Adrenal gland (tissue), 12 donors: ENCODE data around the gene CCDC97. TPM values are rescaled to one million over a fixed set of nuclear protein-coding genes. Genes with fewer than 3 reads are reported as not detected.
A peak's percentile ranks its signal among the peaks of the same experiment; 100 is the strongest.

Experiments used
- DNase-seq, 7 donors: peaks; one replicate each; pipeline ENCODE4 v3.0.0-alpha.2; 2019 to 2020
- H3K27ac ChIP-seq, 5 donors: fragments of 200-600 bp; sonication (generic) in 4 of 5; 1 replicate in 3 of 5; 2 replicates in 2 of 5; pipeline versions ENCODE4 v1.5.1 to v1.8.0; 2016 to 2020; ENCODE audit warnings: mild to moderate bottlenecking in 1 of 5
- H3K27me3 ChIP-seq: fragments of 200-600 bp; 2 replicates; pipeline ENCODE4 v1.8.0; 2021
- H3K36me3 ChIP-seq, 2 donors: fragments of 200-600 bp; replicated peaks in 1 of 2; 1 replicate in 1 of 2; 2 replicates in 1 of 2; pipeline versions ENCODE4 v1.5.1 to v1.8.0; 2018 to 2022
- H3K4me1 ChIP-seq, 2 donors: fragments of 200-600 bp; replicated peaks in 1 of 2; 1 replicate in 1 of 2; 2 replicates in 1 of 2; pipeline versions ENCODE4 v1.5.1 to v1.8.0; 2018 to 2021
- H3K4me3 ChIP-seq, 4 donors: fragments of 200-600 bp; sonication (generic) in 3 of 4; one replicate each; pipeline ENCODE4 v1.5.1; 2016 to 2018
- H3K9me3 ChIP-seq, 3 donors: fragments of 200-600 bp; sonication (generic) in 1 of 3; replicated peaks in 1 of 3; 1 replicate in 2 of 3; 2 replicates in 1 of 3; pipeline versions ENCODE4 v1.5.1 to v1.8.0; 2016 to 2021
- POLR2A ChIP-seq, 2 donors: fragments of 450-650 bp; IDR thresholded peaks; one replicate each; pipeline ENCODE4 v1.6.1; 2017; ENCODE audit warnings: antibody characterized with exemption in 2 of 2, mild to moderate bottlenecking in 2 of 2, moderate library complexity in 1 of 2
- WGBS, 4 donors: extraction: QIAGEN DNeasy Blood & Tissue Kit in 2 of 4; methylation state at CpG; one replicate each; pipeline versions ENCODE4 v1.1.5 to v1.1.7; 2013 to 2017; 5-methylcytosine and 5-hydroxymethylcytosine counted together
- intact Hi-C, 2 donors: fragments of 100-400 bp; cut with DNase I; formaldehyde crosslinking; loops; one replicate each; pipeline versions ENCODE4 v1.14.1 to v1.15.0; 2022 to 2023
- polyA plus RNA-seq, 3 donors: library from polyadenylated mRNA; stranded (reverse); fragments of 200-250 nt in 2 of 3; fragments of 350-450 nt in 1 of 3; fragmentation: Illumina TruSeq in 1 of 3; extraction: RNeasy Lipid Tissue Mini Kit (QIAGEN cat#74804) in 1 of 3; gene quantifications; one replicate each; pipeline ENCODE4 v1.2.3, GENCODE V29; 2013 to 2014
- total RNA-seq, 9 donors: library from RNA; depleted of rRNA in 4 of 9; stranded (reverse); fragments of >200 nt in 4 of 9; fragments of 120-200 nt in 1 of 9; fragmentation: NEBNext Ultra II Directional in 1 of 9; extraction: Animal tissue kit (Norgen Biotek cat#: 25700) in 1 of 9; gene quantifications; one replicate each; pipeline versions ENCODE4 v1.1.0 to v1.2.4, GENCODE V29; 2013 to 2023
- TF ChIP-seq, protein P1 (sequence below), 6 experiments: fragments of 450-650 bp in 4 of 6; fragments of 200-600 bp in 2 of 6; sonication (generic) in 1 of 6; IDR thresholded peaks; 1 replicate in 5 of 6; 2 replicates in 1 of 6; pipeline versions ENCODE4 v1.5.1 to v1.8.0; 2016 to 2021; ENCODE audit warnings: antibody characterized with exemption in 6 of 6, mild to moderate bottlenecking in 2 of 6, moderate library complexity in 1 of 6
- donor health status: healthy with polysubstance abuse.
- donor health status: Bipolar disorder and iron deficiency.
- donor health status: DM: yes; HTN: yes; CAD: no.
- donor health status: DM: no; HTN: no; CAD: no.
- donor health status: DM: no; HTN: no; CAD: no.
- donor health status: DM: yes; HTN: yes; CAD: no.

CCDC97 gene
- total and polyA plus RNA-seq, 12 donors, result 8.2 to 25.6 (median 16.4) TPM

GRCh38 chr19:41353466-41354342, 43.7 kb downstream of the CCDC97 start, which contains the start of gene TGFB1:
Gene TGFB1, minus strand, starts transcription at chr19:41353922. Its CDS starts 878 bp downstream, at chr19:41353044.
- TF ChIP-seq, protein P1, sequence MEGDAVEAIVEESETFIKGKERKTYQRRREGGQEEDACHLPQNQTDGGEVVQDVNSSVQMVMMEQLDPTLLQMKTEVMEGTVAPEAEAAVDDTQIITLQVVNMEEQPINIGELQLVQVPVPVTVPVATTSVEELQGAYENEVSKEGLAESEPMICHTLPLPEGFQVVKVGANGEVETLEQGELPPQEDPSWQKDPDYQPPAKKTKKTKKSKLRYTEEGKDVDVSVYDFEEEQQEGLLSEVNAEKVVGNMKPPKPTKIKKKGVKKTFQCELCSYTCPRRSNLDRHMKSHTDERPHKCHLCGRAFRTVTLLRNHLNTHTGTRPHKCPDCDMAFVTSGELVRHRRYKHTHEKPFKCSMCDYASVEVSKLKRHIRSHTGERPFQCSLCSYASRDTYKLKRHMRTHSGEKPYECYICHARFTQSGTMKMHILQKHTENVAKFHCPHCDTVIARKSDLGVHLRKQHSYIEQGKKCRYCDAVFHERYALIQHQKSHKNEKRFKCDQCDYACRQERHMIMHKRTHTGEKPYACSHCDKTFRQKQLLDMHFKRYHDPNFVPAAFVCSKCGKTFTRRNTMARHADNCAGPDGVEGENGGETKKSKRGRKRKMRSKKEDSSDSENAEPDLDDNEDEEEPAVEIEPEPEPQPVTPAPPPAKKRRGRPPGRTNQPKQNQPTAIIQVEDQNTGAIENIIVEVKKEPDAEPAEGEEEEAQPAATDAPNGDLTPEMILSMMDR (IDR thresholded peaks at IDR 0.05), result peak; percentile 58 to 87 (median 77)
- TF ChIP-seq POLR2A (IDR thresholded peaks at IDR 0.05), result peak; percentile 26 to 45
- peak within 1 kb of the TSS in 4 of 5 donors; percentile 57 to 82 (median 72) for H3K27ac ChIP-seq

GRCh38 chr19:41354343-41354953, 44.5 kb downstream of the CCDC97 start:
- DNase-seq, result peak in 2 of 7 donors; percentile 18 to 47
- 86 to 93% (median 91%) methylated on average over 11 to 23 of the region's 23 CpGs for WGBS, 4 donors
- intact Hi-C loops, result no loop called here
- no peak for TF ChIP-seq POLR2A (IDR thresholded peaks at IDR 0.05)
- TF ChIP-seq, protein P1 (IDR thresholded peaks at IDR 0.05), result peak in 1 of 6 experiments; percentile 18
- no peaks in the 10 kb centered on the region for H3K27me3 ChIP-seq
- peak overlapping the region in 1 of 4 donors; percentile 74 for H3K4me3 ChIP-seq
- no peaks in the 10 kb centered on the region for H3K36me3 ChIP-seq
- H3K4me1 ChIP-seq, result peaks cover 17 to 29% of the 10 kb centered on the region in 2 donors
- no peaks in the 10 kb centered on the region for H3K9me3 ChIP-seq
- peak overlapping the region in 1 of 5 donors; percentile 26 for H3K27ac ChIP-seq

More at GRCh38 chr19:41353466-41354342, 43.7 kb downstream of the CCDC97 start, which contains the start of gene TGFB1:
- H3K4me3 ChIP-seq, result peak within 1 kb of the TSS; percentile 13 to 74 (median 54)
- H3K36me3 ChIP-seq, result no peaks in the 10 kb centered on the region
- DNase-seq, result peak; percentile 82 to 91 (median 89)
- peaks cover 17 to 29% of the 10 kb centered on the region in 2 donors for H3K4me1 ChIP-seq
- H3K27me3 ChIP-seq, result no peaks in the 10 kb centered on the region
- intact Hi-C loops, result no loop called here
- H3K9me3 ChIP-seq, result no peaks in the 10 kb centered on the region
- WGBS, 4 donors, result 1% methylated on average over 10 to 70 of the region's 78 CpGs

DNA sequence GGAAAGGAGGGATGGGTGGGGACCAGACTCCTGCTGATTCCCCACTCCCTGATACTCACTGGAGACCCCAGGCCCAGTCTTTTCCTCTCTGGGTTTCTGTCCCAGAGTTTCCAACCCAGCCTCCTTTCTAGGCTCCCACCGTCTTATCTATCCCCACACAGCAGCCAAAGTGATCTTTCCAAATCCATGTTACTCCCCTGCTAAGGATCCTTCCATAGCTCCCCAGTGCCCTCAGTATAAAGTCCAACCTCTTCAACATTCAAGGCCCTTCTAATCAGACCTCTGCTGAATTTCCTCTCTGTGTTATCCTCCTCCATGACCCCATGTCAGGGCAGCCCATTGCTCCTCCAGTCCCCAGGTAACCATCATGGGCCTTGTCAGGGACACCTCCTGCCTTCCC, 45.1 kb downstream of the CCDC97 start:
- Histone ChIP-seq H3K27me3 (no peaks in the 10 kb centered on the region), H3K27ac (no peak overlapping the region), H3K4me3 (no peak overlapping the region), H3K9me3 (no peaks in the 10 kb centered on the region), H3K4me1 (peaks cover 17 to 29% of the 10 kb centered on the region in 2 donors), H3K36me3 (no peaks in the 10 kb centered on the region)
- intact Hi-C loops, result no loop called here
- DNase-seq, result no peak
- 79 to 100% (median 96%) methylated on average over 1 of the region's 1 CpG for WGBS, 4 donors
- no peak for TF ChIP-seq POLR2A (IDR thresholded peaks at IDR 0.05)
- TF ChIP-seq, protein P1 (IDR thresholded peaks at IDR 0.05), result no peak

GRCh38 chr19:41355802-41356201, 45.8 kb downstream of the CCDC97 start:
- no peak for TF ChIP-seq POLR2A (IDR thresholded peaks at IDR 0.05)
- TF ChIP-seq, protein P1 (IDR thresholded peaks at IDR 0.05), result no peak
- H3K27me3 ChIP-seq, result no peaks in the 10 kb centered on the region
- no peaks in the 10 kb centered on the region for H3K9me3 ChIP-seq
- no peak overlapping the region for H3K27ac ChIP-seq
- H3K4me1 ChIP-seq, result peaks cover 17 to 23% of the 10 kb centered on the region in 2 donors
- no peaks in the 10 kb centered on the region for H3K36me3 ChIP-seq
- no peak for DNase-seq
- H3K4me3 ChIP-seq, result no peak overlapping the region
- WGBS, 4 donors, result 72 to 92% (median 79%) methylated on average over 3 of the region's 3 CpGs
- intact Hi-C loops, result no loop called here
